MM.1S (cell line): ENCODE measurements around the gene ERCC8.

ENCODE experiments used
- DNase-seq: peaks from one replicate; pipeline ENCODE4 v3.0.0-alpha.2; 2015
- H2AFZ ChIP-seq: fragments of 300-600 bp; sonication (generic); 2 replicates; pipeline ENCODE4 v1.6.0; 2016; ENCODE audit warnings: antibody characterized with exemption, low read length
- H3F3A ChIP-seq: fragments of 300-600 bp; sonication (generic); 2 replicates; pipeline ENCODE4 v1.6.1; 2016; ENCODE audit warnings: mild to moderate bottlenecking, antibody characterized with exemption, low read length, moderate library complexity, mixed read lengths; ENCODE audit not compliant: insufficient read depth
- H3K27ac ChIP-seq: fragments of 300-600 bp; sonication (generic); 2 replicates; pipeline ENCODE4 v1.5.1; 2016; ENCODE audit warnings: mild to moderate bottlenecking, low read length
- H3K27me3 ChIP-seq: fragments of 300-600 bp; sonication (generic); replicated peaks from 2 replicates; pipeline ENCODE4 v1.6.0; 2016; ENCODE audit warnings: low read length; ENCODE audit not compliant: insufficient read depth
- H3K36me3 ChIP-seq: fragments of 300-600 bp; sonication (generic); replicated peaks from 2 replicates; pipeline ENCODE4 v1.6.1; 2016; ENCODE audit warnings: mild to moderate bottlenecking, low read length, mixed read lengths; ENCODE audit not compliant: insufficient read depth
- H3K4me1 ChIP-seq: fragments of 300-600 bp; sonication (generic); 2 replicates; pipeline ENCODE4 v1.6.1; 2016; ENCODE audit warnings: low read length, mixed read lengths
- H3K4me2 ChIP-seq: fragments of 300-600 bp; sonication (generic); 2 replicates; pipeline ENCODE4 v1.6.0; 2016; ENCODE audit warnings: low read depth, low read length
- H3K4me3 ChIP-seq: fragments of 300-600 bp; sonication (generic); 2 replicates; pipeline ENCODE4 v1.5.1; 2016; ENCODE audit warnings: low read length, mixed read lengths
- H3K79me2 ChIP-seq: fragments of 300-600 bp; sonication (generic); 2 replicates; pipeline ENCODE4 v1.6.1; 2016; ENCODE audit warnings: mixed run types, low read length, mixed read lengths
- H3K9ac ChIP-seq: fragments of 300-600 bp; sonication (generic); 2 replicates; pipeline ENCODE4 v1.6.1; 2016; ENCODE audit warnings: low read length, mixed read lengths
- H3K9me2 ChIP-seq: fragments of 300-600 bp; sonication (generic); replicated peaks from 2 replicates; pipeline ENCODE4 v1.6.1; 2016; ENCODE audit warnings: mild to moderate bottlenecking, low read length, mixed read lengths; ENCODE audit not compliant: insufficient read depth
- H3K9me3 ChIP-seq: fragments of 300-600 bp; sonication (generic); replicated peaks from 2 replicates; pipeline ENCODE4 v1.6.1; 2016; ENCODE audit warnings: mild to moderate bottlenecking, low read length, mixed read lengths; ENCODE audit not compliant: insufficient read depth
- H4K20me1 ChIP-seq: fragments of 300-600 bp; sonication (generic); 2 replicates; pipeline ENCODE4 v1.6.1; 2016; ENCODE audit warnings: mild to moderate bottlenecking, low read length, moderate library complexity, mixed read lengths; ENCODE audit not compliant: insufficient read depth
- CTCF ChIP-seq: fragments of 300-600 bp; sonication (generic); IDR thresholded peaks from 2 replicates; pipeline ENCODE4 v1.5.1; 2016; ENCODE audit warnings: antibody characterized with exemption, low read length, mixed read lengths
- EZH2 ChIP-seq: fragments of 300-600 bp; sonication (generic); optimal IDR thresholded peaks from 2 replicates; pipeline ENCODE3; 2017; ENCODE audit warnings: low read depth, mild to moderate bottlenecking, antibody characterized with exemption, low read length, mixed read lengths
- EZH2phosphoT487 ChIP-seq: fragments of 300-600 bp; sonication (generic); IDR thresholded peaks from 2 replicates; pipeline ENCODE4 v1.6.1; 2018; ENCODE audit warnings: antibody characterized with exemption, low read length

Gene ERCC8

GRCh38 chr5:60827201-60827600 is 117.7 kb downstream of the ERCC8 start:
- DNase-seq = no peak
- Histone ChIP-seq H3K27ac (no peak overlapping the region), H3K4me2 (peak overlapping the region; percentile 36)

GRCh38 chr5:60826653-60827052 is 118.2 kb downstream of the ERCC8 start:
- Histone ChIP-seq H3K9me2 (no peaks in the 10 kb centered on the region), H3K9ac (no peak overlapping the region), H3K79me2 (0 out of 2 replicates have a peak, but pooled peaks cover 5% of the 10 kb centered on the region), H3K27me3 (no peaks in the 10 kb centered on the region), H4K20me1 (no peaks in the 10 kb centered on the region), H3K27ac (no peak overlapping the region; the same call in 1 of the 2 replicates), H3F3A (peaks cover 18% of the 10 kb centered on the region), H3K4me1 (peaks cover 38% of the 10 kb centered on the region), H3K36me3 (no peaks in the 10 kb centered on the region), H3K4me2 (peak overlapping the region; percentile 36), H2AFZ (no peak overlapping the region), H3K9me3 (no peaks in the 10 kb centered on the region), H3K4me3 (no peak overlapping the region)
- DNase-seq = peak; percentile 37
- TF ChIP-seq CTCF (no peak), EZH2phosphoT487 (no peak)

More at GRCh38 chr5:60827201-60827600, 117.7 kb downstream of the ERCC8 start:
- no peaks in the 10 kb centered on the region for H4K20me1 ChIP-seq
- 0 out of 2 replicates have a peak, but pooled peaks cover 5% of the 10 kb centered on the region for H3K79me2 ChIP-seq
- no peaks in the 10 kb centered on the region for H3K9me2 ChIP-seq
- no peaks in the 10 kb centered on the region for H3K36me3 ChIP-seq
- peaks cover 38% of the 10 kb centered on the region for H3K4me1 ChIP-seq
- no peaks in the 10 kb centered on the region for H3K9me3 ChIP-seq
- H3F3A ChIP-seq = peaks cover 18% of the 10 kb centered on the region
- no peak overlapping the region for H3K4me3 ChIP-seq
- H3K9ac ChIP-seq = no peak overlapping the region
- no peaks in the 10 kb centered on the region for H3K27me3 ChIP-seq
- no peak for TF ChIP-seq CTCF
- TF ChIP-seq EZH2 = no peak
- TF ChIP-seq EZH2phosphoT487 = no peak
- no peak overlapping the region for H2AFZ ChIP-seq
